ENCODE measurements around the gene CHEK1. TPM values are rescaled to one million over a fixed set of nuclear protein-coding genes. Genes with fewer than 3 reads are reported as not detected.

CHEK1 gene
- total RNA-seq, 2 donors from 2014 or later, result 112 to 137 TPM

- H3K9me3 Mint-ChIP-seq, result no peaks in the 10 kb centered on the region
- H3K27ac Mint-ChIP-seq, result no peak overlapping the region
- H3K36me3 Mint-ChIP-seq, result no peaks in the 10 kb centered on the region
- no peak for DNase-seq (ENCODE audit: low spot score in 2 of 2)
- ATAC-seq, result peak in 1 of 2 donors; percentile 39
These were observed 99.2 kb downstream of the CHEK1 start for GRCh38 chr11:125724125-125724524.

Other genes with a start within 250 kb of the CHEK1 start
- gene FEZ1, start 128.9 kb upstream of the CHEK1 start, total RNA-seq, result 1 to 10 TPM; 2.8 to 6.8 TPM
- 10 to 100 TPM; 12.4 to 33.0 TPM for gene EI24, start 55.7 kb upstream of the CHEK1 start, total RNA-seq
- 100 to 1,000 TPM; 112 to 143 TPM for gene STT3A, start 32.3 kb upstream of the CHEK1 start, total RNA-seq
- gene ACRV1, start 55.7 kb downstream of the CHEK1 start, total RNA-seq, result not detected
- not detected for gene PATE1, start 121.1 kb downstream of the CHEK1 start, total RNA-seq
- not detected for gene PATE2, start 153.7 kb downstream of the CHEK1 start, total RNA-seq
- not detected for gene PATE3, start 163.0 kb downstream of the CHEK1 start, total RNA-seq
- gene PATE4, start 208.2 kb downstream of the CHEK1 start, total RNA-seq, result not detected

Measured in activated naive CD4-positive, alpha-beta T cell treated with anti-CD3 and anti-CD28 coated beads, Interleukin-2, amount 50 U/mL, for 72 hours (primary cell).